ENCODE results near the gene OTUD5.

DNA sequence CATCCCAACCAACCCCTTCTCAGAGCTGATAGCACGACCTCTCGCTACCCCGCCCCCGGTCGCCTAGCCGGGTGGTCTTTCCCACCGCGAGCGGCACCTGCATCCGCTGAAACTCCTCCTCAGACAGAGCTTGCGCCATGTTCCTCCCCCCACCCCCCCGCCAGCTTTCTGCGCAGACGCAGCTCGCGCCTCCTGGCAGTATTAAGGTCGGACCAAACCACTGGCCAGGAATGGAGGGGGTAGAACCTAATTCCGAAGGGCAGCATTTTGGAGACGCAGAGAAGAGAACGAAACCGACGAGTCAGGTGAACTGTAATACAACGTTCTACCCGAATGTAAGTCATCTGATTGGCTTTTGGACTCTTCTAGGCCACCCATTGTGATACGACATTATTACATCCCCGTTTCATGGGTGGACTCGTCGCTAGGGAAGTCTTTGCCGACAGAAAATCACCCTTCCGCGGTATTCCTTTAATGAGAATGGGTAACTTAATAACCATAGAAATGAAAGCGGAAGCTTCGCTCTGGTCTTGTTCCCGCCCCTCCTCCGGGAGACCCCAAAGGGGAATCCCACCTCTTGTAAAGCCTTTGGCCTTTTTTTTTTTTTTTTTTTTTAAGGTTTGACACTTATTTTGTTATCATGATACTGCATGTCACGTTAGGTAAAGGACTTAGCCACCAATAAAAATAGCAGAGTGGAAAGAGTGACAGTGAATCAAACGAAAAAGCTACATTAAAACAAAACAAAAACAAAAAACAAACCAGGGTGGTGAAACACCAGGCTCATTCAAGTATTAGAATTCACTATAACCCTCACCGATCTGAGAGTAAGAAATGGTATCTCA lies 44.9 kb upstream of the OTUD5 start, which contains the start of gene GRIPAP1:
- TF ChIP-seq ZBTB21 (tag by site-specific recombination; IDR thresholded peaks at IDR 0.05) (no peak), ZNF311 (tag by site-specific recombination; IDR thresholded peaks at IDR 0.05; ENCODE audit: borderline replicate concordance) (no peak)
- TF ChIP-seq, protein P1, sequence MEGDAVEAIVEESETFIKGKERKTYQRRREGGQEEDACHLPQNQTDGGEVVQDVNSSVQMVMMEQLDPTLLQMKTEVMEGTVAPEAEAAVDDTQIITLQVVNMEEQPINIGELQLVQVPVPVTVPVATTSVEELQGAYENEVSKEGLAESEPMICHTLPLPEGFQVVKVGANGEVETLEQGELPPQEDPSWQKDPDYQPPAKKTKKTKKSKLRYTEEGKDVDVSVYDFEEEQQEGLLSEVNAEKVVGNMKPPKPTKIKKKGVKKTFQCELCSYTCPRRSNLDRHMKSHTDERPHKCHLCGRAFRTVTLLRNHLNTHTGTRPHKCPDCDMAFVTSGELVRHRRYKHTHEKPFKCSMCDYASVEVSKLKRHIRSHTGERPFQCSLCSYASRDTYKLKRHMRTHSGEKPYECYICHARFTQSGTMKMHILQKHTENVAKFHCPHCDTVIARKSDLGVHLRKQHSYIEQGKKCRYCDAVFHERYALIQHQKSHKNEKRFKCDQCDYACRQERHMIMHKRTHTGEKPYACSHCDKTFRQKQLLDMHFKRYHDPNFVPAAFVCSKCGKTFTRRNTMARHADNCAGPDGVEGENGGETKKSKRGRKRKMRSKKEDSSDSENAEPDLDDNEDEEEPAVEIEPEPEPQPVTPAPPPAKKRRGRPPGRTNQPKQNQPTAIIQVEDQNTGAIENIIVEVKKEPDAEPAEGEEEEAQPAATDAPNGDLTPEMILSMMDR (tag by site-specific recombination; IDR thresholded peaks at IDR 0.05), result no peak
- TF ChIP-seq, protein P2, sequence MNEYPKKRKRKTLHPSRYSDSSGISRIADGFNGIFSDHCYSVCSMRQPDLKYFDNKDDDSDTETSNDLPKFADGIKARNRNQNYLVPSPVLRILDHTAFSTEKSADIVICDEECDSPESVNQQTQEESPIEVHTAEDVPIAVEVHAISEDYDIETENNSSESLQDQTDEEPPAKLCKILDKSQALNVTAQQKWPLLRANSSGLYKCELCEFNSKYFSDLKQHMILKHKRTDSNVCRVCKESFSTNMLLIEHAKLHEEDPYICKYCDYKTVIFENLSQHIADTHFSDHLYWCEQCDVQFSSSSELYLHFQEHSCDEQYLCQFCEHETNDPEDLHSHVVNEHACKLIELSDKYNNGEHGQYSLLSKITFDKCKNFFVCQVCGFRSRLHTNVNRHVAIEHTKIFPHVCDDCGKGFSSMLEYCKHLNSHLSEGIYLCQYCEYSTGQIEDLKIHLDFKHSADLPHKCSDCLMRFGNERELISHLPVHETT (tag by site-specific recombination; IDR thresholded peaks at IDR 0.05), result no peak
